Prostate gland (tissue), 2 donors: Measurements from ENCODE around the gene YOD1.

Experiments used
- CTCF ChIP-seq, 4 experiments: fragments of 200-600 bp in 2 of 4; fragments of 450-650 bp in 2 of 4; sonication (generic) in 2 of 4; IDR thresholded peaks; 1 replicate in 3 of 4; 2 replicates in 1 of 4; pipeline ENCODE4 v1.5.1; 2016 to 2019; ENCODE audit warnings: antibody characterized with exemption in 4 of 4, mild to moderate bottlenecking in 2 of 4, moderate library complexity in 2 of 4
- POLR2A ChIP-seq: fragments of 450-650 bp; IDR thresholded peaks from one replicate; pipeline ENCODE4 v1.6.1; 2016; ENCODE audit warnings: antibody characterized with exemption, mild to moderate bottlenecking
- POLR2AphosphoS5 ChIP-seq: sonication (generic); formaldehyde crosslinking; IDR thresholded peaks from one replicate; pipeline ENCODE4 v1.6.1; 2017; ENCODE audit warnings: antibody characterized with exemption

- TF ChIP-seq CTCF (IDR thresholded peaks at IDR 0.05) = no peak
- no peak for TF ChIP-seq POLR2AphosphoS5
- TF ChIP-seq POLR2A = no peak
Measured at GRCh38 chr1:207015791-207016190, 35.2 kb downstream of the YOD1 start.
